Upper lobe of left lung (tissue), 4 donors: ENCODE results near the gene MICAL3.

Source experiments
- CTCF ChIP-seq, 6 experiments: fragments of 450-650 bp in 4 of 6; fragments of 200-600 bp in 2 of 6; sonication (generic) in 2 of 6; IDR thresholded peaks; one replicate each; pipeline ENCODE4 v1.5.1; 2016 to 2019; ENCODE audit warnings: antibody characterized with exemption in 6 of 6
- EP300 ChIP-seq, 4 donors: sonication (generic); formaldehyde crosslinking; IDR thresholded peaks; one replicate each; pipeline ENCODE4 v1.5.1; 2017; ENCODE audit warnings: antibody characterized with exemption in 4 of 4, control low read depth in 2 of 4
- POLR2A ChIP-seq, 4 donors: fragments of 450-650 bp; IDR thresholded peaks; one replicate each; pipeline ENCODE4 v1.5.1; 2016 to 2017; ENCODE audit warnings: antibody characterized with exemption in 4 of 4, mild to moderate bottlenecking in 2 of 4
- POLR2AphosphoS5 ChIP-seq, 2 donors: sonication (generic); formaldehyde crosslinking; IDR thresholded peaks; one replicate each; pipeline ENCODE4 v1.5.1; 2017; ENCODE audit warnings: antibody characterized with exemption in 2 of 2

DNA sequence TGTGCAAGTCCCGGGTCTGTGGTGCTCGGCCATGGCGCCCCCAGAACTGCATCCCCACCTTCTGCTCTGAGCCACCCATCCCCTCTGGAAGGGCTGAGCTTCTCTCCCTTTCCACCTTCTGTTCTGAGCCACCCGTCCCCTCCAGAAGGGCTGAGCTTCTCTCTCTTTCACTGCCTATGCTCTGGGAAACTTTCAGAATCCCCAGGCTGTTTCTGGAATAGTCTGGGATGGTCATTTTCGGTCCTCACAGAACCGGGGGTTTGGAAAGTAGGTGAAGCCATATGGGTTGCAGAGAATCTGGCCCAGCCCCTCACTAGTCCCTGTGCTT lies 246.7 kb downstream of the MICAL3 start:
- TF ChIP-seq CTCF (IDR thresholded peaks at IDR 0.05) (no peak), POLR2A (IDR thresholded peaks at IDR 0.05) (no peak), POLR2AphosphoS5 (IDR thresholded peaks at IDR 0.05) (no peak), EP300 (IDR thresholded peaks at IDR 0.05) (no peak)
